ENCODE data around the gene CAMSAP3.

Gene CAMSAP3

DNA sequence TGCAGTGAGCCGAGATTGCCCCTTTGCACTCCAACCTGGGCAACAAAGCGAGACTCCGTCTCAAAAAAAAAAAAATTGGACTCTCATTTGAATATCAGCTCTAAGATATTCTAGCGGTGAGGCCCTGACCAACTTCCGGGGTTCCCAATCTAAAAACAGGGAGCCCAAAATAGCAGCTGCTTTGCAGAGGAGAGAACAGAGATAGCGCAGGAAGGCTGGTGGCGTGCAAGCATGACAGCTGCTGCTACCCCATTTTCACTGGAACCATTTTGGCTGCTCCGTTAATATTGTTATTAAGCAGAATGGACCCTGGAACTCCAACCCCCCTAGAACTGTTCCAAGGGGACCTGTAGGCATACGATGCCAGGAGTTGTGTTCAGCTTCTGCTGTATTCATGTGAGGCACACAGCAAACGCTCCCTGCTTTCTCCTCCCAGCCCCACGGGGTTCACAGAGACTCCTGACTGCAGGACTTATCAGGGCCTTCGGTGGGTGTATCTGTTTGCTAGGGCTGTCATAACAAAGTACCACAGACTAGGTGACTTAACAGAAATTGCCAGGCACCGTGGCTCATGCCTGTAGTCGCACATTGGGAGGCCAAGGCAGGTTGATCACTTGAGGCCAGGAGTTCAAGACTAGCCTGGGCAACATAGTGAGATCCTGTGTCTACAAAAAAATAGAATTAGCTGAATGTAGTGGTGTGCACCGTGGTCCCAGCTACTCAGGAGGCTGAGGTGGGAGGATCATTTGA, 52.8 kb downstream of the CAMSAP3 start:
- DNase-seq = no peak

DNA sequence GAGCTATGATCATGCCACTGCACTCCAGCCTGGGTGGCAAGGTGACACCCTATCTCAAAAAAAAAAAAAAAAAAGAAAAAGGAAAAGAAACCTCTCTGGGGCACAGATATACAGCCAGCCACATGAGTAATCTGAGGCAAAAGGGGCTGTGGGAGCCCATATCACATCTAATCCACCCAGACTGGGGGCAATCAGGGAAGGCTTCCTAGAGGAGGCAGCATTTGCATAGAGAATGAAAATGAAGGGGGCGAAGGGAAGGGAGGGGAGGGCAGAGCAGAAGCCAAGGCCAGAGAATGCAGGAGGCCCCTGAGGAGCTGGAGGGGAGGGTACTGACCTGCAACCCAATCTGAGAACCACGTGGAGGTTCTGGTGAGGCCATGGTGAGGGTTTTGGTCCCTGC, 54.5 kb downstream of the CAMSAP3 start:
- DNase-seq = no peak

DNA sequence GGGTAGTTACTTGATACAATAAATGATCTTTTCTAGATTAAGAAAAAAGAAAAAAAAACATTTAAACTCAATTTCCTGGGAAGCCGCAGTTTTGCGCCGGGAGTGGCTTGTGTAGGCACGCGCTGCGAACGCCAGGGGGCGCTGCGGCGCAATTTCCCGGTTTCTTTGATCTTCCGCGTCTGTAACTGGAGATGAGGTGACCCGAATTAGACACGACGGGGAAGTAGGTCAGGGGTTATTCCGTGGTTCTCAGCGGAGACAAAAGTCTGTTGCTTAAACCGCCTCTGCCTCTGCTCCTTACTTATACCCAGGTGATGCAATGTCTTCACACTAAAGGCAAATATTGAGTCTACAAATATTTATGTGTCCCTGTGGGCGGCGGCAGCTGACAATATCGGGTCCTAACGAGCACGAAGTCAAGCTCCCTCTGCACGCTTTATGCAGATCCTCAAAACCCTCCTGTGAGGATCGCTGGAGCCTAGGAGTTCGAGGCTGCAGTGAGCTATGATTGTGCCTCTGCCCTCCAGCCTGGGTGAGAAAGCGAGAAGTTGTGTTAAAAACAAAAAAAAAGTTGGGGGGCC, 56.5 kb downstream of the CAMSAP3 start:
- peak; percentile 95 to 97 (median 96) for DNase-seq

DNA sequence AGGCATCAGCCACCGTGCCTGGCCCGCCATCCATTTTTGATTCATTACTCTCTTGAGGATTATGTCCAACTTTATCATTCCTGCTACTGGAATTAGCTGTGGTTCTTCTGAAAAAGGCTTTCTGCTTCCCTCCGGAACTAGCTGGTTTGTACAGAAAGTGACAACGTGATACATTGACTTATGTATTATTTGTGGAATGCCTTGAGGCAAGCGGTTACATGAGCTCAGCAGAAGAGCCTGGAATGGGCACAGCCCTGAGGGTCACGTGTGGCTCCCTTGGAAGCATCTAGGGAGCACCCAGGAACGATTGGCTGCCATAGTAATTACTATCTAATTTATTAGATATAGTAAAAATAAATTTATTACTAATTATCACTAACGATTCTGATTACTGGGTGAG, 58.7 kb downstream of the CAMSAP3 start:
- DNase-seq = no peak

DNA sequence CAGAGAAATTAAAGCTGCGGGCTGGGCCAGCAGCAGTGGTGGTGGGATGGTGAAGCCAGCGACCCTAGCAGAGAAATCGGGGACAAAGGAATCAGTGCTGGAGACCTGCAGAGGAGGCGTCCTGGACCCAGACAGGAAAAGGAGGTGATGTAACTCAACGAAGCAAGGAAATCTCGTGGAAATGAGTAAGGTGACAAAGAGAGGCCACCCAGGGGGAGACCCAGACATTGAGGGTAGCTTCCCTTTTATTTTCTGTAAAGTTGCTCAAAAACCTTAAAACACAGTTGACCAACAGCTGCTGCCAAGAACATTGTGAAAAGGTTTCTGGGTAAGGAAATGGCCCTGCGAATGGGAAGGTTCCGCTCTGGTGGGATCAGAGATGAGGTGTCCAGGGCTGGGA, 59.9 kb downstream of the CAMSAP3 start:
- DNase-seq = peak; percentile 73 to 91 (median 86)

DNA sequence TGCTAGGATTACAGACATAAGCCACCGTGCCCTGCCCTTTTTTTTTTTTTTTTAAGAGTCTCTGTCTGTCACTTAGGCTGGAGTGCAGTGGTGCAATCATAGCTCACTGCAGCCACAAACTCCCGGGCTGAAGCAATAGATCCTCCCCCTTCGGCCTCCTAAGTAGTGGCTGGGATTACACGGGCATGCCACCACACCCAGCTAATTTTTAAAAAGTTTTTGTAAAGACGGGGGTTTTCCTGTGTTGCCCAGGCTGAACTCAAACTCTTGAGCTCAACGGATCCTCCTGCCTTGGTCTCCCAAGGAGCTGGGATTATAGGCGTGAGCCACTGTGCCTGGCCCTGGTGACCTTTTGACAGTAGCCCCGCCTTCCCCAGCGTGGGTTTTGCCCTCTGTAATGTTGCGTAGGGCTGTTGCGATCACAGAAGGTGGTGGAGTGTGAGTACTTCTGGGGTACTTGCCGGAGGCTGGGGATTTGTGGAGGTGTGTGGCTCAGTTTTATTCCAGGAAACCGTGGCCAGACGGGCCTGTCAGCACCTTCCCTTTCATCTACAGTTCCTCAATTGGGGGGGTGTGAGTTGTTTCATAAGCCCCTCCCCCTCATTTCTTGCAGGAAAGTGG, 61.6 kb downstream of the CAMSAP3 start:
- DNase-seq = peak; percentile 82 to 89 (median 88)

DNA sequence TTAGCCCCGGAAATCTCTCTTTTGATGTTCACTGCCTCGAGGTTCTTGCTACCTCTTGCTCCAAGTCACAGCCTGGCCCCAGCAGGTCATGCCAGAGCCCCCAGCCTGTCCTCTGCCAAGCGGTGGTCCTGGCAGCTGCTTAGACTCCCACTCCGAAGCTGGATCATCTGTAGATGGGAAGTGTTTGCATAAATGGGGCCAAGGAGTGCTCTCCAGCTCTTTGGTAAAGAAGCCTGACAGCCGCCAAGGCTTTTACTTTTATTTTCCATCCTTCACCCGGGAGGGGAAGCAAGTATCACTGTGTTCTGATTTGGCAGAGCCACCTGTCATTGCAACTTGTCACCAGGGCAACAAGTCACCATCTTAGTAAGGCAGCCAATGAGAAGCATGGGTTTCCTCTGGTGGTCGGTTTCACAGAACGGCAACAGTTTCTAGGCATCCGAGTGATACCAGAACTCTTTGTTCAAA, 62.6 kb downstream of the CAMSAP3 start:
- peak in 2 of 4 experiments; percentile 43 to 49 for DNase-seq

DNA sequence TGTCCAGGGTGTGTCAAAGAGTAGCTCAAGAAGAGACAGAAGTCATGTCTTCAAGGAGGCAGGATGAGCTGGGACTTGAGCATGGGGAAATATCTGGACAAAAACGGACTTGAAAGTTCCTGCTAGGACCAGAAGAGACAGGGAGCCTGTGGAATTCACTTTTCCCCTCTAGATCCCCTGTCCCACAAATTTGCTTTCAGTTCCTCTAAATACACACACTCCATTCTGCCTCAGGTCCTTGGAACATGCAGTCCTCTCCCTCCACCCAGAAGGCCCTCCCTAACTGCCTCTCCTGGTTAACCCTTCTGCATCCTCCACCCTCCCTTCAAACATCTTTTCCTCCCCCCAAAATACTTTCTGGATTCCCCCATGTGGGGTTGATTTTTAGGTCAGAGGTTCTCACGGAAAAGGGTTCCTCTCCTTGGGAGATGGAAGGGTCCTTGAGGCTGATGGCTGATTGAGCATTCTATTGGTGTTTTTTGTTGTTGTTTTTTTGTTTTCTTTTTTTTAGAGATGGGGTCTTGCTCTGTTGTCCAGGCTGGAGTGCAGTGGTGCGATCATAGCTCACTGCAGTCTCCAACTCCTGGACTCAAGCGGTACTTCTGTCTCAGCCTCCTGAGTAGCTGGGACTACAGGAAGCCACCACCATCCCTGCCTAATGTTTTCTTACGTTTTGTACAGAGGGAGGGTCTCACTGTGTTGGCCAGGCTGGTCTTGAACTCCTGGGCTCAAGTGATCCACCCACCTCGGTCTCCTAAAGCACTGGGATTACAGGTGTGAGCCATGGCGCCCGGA, 66.3 kb downstream of the CAMSAP3 start:
- peak in 1 of 4 experiments; percentile 28 for DNase-seq

DNA sequence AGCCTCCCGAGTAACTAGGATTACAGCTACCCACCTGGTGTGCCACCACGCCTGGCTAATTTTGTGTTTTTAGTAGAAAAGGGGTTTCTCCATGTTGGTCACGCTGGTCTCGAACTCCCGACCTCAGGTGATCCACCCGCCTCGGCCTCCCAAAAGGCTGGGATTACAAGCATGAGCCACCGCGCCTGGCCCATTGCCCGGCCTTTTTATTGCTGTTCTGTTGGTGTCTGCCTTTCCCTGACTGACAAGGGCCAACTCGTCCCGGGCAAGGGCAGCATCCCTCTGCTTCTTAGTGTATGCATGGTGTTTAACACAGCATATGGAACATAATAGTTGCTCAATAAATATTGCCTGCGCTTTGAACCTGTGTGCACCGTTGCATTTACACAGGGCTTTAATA, 67.0 kb downstream of the CAMSAP3 start:
- DNase-seq = no peak

DNA sequence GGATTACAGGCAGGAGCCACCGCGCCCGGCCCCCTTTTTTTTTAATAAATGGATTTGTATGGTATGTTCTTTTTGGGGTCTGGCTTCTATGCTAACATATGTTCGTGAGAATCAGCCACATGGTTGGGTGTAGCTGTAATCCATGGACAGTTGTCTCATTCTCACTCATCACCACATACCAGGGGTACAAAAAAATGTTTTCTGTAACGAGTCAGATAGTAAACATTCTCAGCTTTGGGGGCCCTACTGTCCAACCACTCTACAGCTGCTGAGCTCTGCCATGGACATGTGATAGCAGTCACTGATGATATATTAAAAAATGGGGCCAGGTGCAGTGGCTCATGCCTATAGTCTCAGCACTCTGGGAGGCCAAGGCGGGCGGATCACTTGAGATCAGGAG, 68.0 kb downstream of the CAMSAP3 start:
- no peak for DNase-seq

DNA sequence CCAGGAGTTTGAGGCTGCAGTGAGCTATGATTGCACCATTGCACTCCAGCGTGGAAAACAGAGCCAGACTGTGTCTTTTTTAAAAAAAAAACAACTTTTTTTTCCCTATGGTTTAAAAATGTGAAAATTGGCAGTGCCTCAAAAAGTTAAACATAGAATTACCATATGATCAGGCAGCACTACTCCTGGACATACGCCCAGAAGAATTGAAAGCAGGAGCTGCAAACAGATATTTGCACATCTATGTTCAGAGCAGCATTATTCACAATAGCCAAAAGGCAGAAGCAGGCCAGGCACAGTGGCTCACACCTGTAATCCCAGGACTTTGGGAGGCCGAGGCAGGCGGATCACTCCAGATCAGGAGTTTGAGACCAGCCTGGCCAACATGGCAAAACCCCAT, 69.4 kb downstream of the CAMSAP3 start:
- DNase-seq = no peak
